GM12865 (cell line): ENCODE results near the gene EIF4G2.
A peak's percentile ranks its signal among the peaks of the same experiment; 100 is the strongest.
"Not testable (repeated sequence)": the region's sequence is repeated elsewhere in the genome, so short reads cannot be mapped to it uniquely, and the experiment has no call there.

ENCODE experiments used
- DNase-seq: peaks from one replicate; pipeline ENCODE4 v3.0.0; 2010; ENCODE audit warnings: low read depth
- H3K4me3 ChIP-seq: 2 replicates; pipeline ENCODE4 v1.5.1; 2011; ENCODE audit warnings: mild to moderate bottlenecking, low read depth, low read length, control low read depth
- TF ChIP-seq, protein P1 (sequence below): IDR thresholded peaks from 2 replicates; pipeline ENCODE4 v1.5.1; 2011; ENCODE audit warnings: low read length, control low read depth, low read depth, inconsistent platforms; ENCODE audit not compliant: insufficient read depth; ENCODE audit errors: missing control alignments

The EIF4G2 gene

DNA sequence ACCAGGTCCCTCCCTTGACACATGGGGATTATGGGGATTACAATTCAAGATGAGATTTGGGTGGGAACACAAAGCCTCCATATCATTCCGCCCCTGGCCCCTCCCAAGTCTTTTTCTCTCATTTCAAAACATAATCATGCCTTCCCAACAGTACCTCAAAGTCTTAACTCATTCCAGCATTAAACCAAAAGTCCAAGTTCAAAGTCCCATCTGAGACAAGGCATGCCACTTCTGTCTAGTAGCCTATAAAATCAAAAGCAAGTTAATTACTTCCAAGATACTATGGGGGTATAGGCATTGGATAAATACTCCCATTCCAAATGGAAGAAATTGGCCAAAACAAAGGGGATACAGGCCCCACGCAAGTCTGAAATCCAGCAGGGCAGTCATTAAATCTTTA lies 19.7 kb upstream of the EIF4G2 start:
- TF ChIP-seq, protein P1, sequence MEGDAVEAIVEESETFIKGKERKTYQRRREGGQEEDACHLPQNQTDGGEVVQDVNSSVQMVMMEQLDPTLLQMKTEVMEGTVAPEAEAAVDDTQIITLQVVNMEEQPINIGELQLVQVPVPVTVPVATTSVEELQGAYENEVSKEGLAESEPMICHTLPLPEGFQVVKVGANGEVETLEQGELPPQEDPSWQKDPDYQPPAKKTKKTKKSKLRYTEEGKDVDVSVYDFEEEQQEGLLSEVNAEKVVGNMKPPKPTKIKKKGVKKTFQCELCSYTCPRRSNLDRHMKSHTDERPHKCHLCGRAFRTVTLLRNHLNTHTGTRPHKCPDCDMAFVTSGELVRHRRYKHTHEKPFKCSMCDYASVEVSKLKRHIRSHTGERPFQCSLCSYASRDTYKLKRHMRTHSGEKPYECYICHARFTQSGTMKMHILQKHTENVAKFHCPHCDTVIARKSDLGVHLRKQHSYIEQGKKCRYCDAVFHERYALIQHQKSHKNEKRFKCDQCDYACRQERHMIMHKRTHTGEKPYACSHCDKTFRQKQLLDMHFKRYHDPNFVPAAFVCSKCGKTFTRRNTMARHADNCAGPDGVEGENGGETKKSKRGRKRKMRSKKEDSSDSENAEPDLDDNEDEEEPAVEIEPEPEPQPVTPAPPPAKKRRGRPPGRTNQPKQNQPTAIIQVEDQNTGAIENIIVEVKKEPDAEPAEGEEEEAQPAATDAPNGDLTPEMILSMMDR = no peak
- DNase-seq = no peak
- no peak overlapping the region for H3K4me3 ChIP-seq

DNA sequence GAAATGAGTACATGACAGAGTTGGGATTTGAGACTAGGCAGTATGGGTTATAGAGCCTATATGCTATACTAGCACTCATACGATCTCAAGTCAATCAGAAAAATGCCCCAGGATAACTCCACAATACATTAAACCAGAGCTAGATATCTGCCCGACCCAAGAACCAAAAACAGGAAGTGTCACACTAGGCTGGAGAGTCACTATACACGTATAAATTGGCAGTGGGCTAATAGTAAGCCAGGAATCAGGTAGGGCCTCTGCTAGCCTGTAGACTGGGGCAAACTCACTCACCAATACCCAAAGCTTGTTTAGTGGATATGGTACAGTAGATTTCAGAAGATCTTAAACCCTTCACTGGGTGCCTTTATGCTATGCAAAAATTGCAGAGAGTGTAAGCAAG lies 16.2 kb upstream of the EIF4G2 start:
- no peak overlapping the region for H3K4me3 ChIP-seq
- TF ChIP-seq, protein P1 = no peak
- DNase-seq = no peak

DNA sequence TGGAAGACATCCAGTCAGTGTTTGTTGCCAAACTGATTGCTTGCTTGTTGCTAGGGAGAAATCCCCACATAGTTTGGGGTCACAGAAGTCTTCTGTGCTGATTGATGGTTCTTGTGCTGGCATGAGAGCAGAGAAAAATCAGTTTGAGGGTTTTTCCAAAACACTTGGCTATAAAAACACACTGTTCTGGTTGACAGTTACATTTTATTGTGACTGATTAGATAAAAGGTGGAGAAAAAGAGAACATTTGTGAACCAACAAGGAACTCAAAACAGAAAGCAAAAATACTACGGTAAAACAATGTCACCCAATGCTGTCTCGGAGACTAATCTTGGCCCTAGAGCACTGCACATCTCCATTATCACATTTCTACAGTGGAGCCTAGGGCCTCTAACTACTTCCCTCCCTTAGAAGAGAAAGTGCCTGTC lies 14.4 kb upstream of the EIF4G2 start:
- H3K4me3 ChIP-seq = no peak overlapping the region
- no peak for DNase-seq
- TF ChIP-seq, protein P1 = no peak

DNA sequence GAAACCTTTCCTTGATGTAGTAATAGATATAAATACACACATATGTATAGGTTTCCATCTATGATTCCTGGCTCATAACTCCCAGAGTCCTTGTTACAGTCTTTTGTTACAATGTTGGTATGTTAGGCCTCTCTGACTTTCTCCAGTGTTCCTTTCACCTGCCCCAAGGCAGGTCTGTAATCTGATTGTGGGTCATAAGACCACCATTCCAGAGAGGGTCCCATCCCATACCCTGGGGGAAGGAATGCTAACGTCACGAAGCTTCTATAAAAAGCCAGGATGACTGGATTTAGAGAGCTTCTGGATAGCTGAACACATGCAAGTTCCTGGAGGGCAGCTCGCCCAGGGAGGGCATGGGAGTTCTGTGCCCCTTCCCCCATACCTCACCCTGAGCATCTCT lies 13.8 kb upstream of the EIF4G2 start:
- DNase-seq, H3K4me3 ChIP-seq: not testable (repeated sequence)

DNA sequence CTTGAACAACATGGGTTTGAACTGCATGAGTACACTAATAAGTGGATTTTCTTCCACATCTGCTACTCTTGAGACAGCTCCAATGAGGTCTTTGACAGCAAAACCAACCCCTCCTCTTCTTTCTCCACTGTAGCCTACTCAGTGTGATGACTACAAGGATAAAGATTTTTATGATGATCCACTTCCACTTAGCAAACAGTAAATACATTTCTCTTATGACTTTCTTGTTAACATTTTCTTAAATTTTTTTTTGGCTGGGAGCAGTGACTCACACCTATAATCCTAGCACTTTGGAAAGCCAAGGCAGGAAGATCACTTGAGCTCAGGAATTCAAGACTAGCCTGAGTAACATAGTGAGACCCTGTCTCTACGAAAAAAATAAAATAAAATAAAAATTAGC lies 9.9 kb upstream of the EIF4G2 start:
- H3K4me3 ChIP-seq = no peak overlapping the region
- TF ChIP-seq, protein P1 = no peak
- DNase-seq = no peak

DNA sequence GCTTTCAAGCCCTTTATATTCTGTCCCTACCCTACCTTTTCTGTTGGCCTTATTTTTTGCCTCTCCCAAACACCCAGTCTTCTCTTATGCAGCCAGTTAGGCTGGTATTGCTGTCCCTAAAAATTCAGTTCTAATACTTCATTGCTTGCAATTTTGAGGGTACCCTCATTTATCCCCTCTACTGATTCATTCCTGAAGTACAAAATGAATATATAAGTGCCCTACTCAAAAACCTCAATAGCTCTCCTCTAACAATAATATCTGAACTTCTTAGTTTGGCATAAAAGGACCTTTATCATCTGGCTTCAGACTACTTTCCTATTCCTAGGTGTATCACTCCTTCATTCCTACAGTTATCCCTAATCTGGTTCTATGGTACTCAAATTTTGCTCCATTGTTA lies 5.2 kb upstream of the EIF4G2 start:
- no peak for DNase-seq
- no peak overlapping the region for H3K4me3 ChIP-seq
- TF ChIP-seq, protein P1 = no peak

DNA sequence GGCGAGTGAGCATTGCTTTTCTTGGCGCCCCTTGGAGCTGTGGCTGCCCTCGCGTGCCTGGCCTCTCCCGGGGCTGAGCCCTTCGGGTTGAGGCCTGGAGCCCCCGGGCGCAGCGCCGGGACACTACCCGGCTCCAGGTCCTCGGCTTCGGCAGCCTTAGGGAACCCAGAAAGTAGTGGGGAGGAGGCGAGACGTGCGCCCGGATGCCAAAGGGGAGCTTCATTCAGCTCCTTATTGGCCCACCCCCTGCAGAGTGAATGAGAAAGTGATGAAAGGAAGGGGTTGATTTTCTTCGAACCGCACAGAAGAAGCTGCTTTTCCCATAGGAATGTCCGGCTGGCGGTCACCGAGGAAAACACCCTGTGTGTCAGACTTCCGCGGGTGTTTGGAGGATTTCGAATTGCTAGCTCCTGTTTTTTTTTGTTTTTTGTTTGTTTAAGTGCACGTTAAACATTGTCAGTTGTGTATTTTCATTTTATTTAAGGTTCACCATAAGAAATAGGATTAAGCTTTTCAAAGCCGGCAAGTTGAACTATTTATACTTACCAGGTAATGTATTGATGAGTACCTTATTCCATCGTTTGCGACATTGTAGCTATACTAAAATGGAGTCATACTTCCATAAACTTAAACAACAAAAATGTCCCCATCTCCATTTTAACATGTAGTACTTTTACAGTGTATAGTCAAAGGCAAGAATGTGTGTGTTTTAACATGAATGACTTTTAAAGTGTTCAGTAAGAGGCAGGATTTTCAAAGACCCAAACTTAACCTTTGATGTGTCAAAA lies 841 bp upstream of the EIF4G2 start:
- TF ChIP-seq, protein P1 = no peak
- H3K4me3 ChIP-seq = peak overlapping the region; percentile 61
- peak; percentile 64 for DNase-seq
